NOMO-1 (cell line): ENCODE data around the gene SLC6A7.

Experiments used
- DNase-seq, 2 experiments: peaks; one replicate each; lab custom pipeline; 2025; ENCODE audit not compliant: unreplicated experiment in 2 of 2; lab: John Stamatoyannopoulos, UW

SLC6A7 gene

GRCh38 chr5:150155258-150156026 lies 34.4 kb upstream of the SLC6A7 start, which contains the start of gene PDGFRB:
PDGFRB (minus strand) TSS chr5:150155845; CDS start chr5:150137047, 18,798 bp downstream.
- DNase-seq: no peak

DNA sequence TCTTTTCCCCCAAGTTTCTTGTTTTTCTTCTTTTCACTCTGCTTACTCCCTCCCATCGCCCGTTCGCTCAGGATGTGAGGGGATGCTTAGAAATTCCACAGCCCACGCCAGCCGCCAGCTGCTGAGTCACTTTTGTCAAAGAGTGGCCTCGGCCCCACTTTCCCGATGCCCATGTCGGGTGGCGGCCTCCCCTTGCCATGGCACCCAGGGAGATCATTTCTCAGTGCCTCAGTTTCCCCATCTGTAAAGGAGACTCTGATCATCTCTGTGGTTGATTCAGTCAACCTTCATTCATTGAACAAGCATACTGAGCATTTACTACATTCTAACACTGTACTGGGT lies 33.9 kb upstream of the SLC6A7 start:
- no peak for DNase-seq

- no peak for DNase-seq
These were observed 33.3 kb upstream of the SLC6A7 start for GRCh38 chr5:150156540-150156939.

DNA sequence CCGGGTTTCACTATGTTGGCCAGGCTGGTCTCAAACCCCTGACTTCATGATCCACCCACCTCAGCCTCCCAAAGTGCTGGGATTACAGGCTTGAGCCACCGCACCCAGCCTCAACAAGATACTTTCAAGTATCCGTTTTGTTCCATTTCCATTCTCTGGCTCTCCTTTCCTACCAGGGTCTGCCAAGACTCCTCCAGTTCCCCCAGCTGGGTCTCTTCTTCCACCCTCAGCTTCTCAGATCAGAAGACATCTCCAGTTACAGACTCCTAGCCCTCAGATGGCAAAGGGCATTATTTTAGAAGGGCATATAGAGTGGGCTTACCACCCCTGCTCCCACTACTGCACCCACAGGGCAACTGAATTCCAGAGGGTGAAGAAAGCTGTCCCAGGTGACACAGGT lies 32.7 kb upstream of the SLC6A7 start:
- DNase-seq: no peak

DNA sequence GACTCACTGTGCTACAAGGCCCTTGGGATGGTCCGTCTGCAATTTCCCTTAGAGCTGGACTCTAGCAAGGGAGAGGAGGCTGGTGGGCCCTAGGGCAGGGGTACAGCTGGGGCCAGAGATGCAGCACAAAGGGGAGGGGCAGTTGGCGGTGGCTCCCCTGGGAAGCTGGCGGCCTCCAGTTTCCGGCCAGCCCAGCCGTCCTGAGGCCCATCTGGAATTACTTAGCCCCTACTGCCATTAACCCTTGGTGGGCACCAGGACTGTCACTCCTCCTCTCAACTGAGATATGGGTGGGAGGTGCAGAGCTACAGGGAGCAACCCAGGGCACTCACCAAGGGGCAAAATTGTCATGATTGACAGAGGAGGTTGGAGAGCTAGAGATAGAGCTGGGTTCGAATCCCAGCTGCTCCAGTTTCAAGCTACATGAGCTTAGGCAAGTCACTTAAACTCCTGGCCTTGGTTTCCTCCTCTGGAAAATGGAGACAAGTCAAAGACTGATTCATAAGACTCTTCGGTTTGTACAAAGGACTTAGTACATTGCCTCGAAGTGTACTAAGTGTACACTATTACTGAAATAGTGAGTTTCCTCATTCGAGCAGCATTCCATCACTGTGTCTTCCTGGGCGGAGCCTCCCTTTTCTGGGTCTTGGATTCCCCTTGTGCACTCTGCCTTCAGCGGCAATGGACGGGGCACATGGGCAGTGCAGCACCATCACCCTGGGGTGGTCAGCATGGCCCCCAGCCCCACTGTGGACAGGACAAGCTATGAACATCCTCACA lies 31.5 kb upstream of the SLC6A7 start:
- no peak for DNase-seq

DNA sequence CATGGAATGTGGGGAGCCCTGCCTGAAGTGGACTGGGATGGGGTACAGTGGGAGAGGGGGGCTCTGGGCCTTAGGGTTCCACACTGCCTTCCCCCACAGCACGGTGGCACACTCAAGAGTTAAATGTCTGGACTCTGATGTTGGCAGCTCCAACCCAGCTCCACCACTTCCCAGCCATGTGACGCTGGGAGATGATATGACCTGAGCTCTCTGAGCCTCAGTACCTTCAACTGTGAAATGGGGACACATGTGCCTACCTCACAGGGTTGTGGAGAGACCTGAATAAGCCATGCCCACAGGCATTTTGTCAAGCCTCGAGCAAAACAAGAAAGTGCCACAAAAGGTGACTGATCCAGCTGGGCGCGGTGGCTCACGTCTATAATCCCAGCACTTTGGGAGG lies 30.8 kb upstream of the SLC6A7 start:
- no peak for DNase-seq

GRCh38 chr5:150159741-150160179 lies 30.1 kb upstream of the SLC6A7 start:
- no peak for DNase-seq

DNA sequence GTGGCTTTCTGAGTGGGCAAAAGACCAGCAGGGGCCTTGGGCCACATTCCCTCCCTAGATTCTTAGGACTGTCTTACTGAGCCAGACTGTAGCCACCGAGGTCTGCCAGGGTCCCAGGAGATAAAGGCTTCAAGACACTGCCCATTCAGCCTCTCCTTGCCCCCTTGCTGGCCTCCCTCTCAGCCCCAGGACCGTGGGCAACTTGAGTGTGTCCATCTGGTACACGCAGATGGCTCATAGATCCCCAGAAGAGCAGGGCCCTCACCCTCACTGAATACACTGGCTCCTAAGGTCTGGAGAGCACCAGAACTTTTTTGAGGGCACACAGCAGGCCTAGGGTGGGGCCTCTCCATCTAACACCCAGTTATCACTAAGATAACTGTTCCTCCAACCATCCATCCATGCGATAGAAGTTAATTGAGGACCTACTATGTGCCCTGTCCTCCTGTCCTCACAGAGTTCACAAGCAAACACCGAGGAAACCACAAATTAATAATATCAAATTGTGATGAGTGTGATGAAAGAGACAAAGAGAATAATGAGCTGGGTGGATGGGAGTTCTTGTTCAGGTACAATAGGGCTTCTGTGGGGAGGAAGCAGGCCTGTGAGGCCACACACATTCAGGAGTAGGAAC lies 29.3 kb upstream of the SLC6A7 start:
- no peak for DNase-seq

DNA sequence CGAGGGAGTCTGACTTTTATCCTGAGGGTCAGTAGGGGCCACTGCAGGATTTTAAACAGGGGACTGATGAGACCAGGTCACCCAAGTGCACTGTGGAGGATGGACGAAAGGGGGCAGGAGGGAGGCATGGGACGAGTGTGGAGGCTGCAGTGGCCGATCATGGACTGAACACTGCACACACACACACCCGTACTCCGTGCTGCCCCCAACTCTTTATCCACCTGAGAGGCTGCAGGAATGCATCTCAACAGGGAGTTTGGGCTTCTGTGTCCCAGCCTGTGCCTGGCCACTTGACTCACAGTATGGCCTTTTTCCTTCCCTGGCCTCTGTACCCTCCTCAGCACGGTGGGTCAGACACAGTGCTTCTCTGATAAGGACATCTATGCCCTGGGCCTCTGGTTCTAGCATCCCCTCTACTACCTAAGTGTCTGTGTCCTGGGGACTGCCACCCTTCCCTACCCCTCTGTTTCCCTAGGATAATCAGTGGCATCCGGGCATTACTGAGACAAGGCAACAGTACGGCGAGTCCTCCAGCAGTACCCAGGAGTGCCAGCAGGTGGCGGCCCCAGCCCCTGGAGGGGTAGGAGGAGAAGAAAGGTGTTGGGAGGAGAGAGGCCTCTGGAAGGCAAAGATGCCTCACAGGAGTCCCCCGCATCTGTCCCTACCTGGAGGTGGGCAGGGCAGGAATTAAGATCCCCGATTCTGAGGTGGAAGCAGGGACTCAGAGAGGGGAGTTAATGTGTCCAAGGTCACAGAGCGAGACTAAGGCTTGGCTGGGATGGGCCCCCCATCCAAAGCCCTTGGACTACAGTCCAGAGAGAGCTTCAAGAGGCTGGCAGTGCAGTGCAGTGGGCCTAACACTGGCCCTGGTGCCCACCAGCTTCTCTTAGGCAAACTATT lies 28.4 kb upstream of the SLC6A7 start:
- peak; percentile 51 to 58 for DNase-seq

DNA sequence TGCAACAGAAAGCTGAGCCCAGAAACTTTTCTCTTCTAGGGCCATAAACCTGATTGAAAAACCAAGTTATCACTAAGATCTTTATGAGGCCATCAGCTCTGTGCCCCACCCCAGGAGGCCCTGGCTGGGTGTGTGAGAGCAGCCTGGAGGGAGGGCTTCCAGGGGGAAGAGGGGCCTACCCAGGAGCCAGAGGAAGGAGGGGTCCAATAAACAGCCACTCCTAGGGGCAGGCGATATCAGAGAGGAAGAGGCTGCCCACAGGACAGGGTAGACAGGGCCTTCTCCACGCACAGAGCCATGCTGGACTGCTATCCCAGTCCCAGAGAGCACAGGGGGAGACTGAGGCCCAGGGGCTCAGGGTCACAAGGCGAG lies 27.7 kb upstream of the SLC6A7 start:
- no peak for DNase-seq

GRCh38 chr5:150163035-150163434 lies 26.8 kb upstream of the SLC6A7 start:
- no peak for DNase-seq

DNA sequence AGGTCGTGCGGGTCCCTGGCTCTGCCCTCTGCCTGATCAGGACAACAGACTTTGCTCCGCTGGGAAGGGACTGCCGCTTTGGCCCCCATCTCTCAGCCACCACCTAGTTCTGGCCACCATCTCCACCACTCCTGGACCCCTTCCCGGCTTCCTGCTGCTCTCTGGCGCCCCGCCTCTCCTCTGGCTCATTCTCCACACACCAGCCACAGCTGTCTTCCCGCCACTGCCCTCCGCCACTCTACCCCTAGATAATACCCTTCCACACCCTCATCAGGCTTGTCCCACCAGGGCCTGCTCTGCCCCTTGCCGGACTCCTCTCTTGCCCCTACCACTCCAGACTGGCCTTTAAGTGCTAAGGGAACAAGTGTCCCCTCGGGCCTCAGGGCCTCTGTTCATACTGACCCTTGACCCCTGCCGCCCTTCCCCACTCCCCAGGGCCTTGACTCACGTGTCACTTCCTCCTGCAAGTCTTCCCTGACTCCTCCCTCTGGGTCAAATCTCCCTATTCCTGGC lies 26.3 kb upstream of the SLC6A7 start:
- no peak for DNase-seq

- DNase-seq: no peak
These were observed 25.5 kb upstream of the SLC6A7 start for GRCh38 chr5:150164211-150164980.

DNA sequence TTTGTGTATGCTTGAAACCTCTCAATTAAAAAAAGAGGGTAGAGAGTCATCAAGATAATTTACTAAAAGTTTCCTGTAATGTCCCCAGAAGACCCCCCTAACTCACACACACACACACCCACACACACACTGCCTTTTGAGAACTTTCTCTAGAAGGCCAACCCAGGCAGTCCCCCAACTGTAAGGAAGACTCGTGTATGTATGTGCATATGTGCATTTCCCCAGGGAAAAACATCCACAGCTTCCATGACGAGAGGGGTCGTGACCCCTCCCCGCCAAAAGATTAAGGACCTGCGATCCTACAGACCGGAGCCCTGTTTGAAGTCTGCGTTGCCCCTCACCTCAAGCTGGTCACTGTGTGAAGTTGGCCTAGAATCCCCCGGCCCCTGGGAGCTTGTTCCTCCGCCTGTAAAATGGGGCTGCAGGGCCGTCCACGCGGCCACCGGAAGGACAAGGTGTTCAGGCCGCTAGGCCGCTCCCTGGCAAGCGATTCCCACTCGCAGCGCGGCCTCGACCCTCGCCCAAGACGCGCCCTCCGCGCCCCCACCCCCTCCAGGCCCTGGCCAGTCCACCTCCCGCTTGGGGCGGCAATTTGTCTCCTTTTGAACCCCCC lies 23.7 kb upstream of the SLC6A7 start:
- DNase-seq: no peak

DNA sequence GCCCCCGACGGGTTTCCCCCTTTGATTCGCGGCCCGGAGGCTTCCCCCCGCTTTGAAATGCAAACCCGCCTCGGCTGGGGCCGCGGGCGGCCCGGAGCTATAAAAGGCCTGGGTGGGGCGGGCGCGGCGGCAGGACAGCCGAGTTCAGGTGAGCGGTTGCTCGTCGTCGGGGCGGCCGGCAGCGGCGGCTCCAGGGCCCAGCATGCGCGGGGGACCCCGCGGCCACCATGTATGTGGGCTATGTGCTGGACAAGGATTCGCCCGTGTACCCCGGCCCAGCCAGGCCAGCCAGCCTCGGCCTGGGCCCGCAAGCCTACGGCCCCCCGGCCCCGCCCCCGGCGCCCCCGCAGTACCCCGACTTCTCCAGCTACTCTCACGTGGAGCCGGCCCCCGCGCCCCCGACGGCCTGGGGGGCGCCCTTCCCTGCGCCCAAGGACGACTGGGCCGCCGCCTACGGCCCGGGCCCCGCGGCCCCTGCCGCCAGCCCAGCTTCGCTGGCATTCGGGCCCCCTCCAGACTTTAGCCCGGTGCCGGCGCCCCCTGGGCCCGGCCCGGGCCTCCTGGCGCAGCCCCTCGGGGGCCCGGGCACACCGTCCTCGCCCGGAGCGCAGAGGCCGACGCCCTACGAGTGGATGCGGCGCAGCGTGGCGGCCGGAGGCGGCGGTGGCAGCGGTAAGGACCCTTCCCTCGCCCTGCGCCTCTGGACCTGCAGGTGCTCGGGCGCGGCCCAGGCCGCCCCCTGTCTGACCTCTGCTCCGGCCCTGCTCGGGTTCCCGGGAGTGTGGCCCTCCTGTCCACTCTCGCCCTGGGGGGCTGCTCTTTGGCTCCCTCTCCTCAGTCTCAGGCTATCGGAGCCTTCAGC lies 23.0 kb upstream of the SLC6A7 start, which contains the start of gene CDX1:
TSS of gene CDX1 (plus strand) at position 129 of the 862 bp plus-strand sequence. CDS start at position 228, 99 bp downstream.
- no peak for DNase-seq

GRCh38 chr5:150167512-150167850 lies 22.4 kb upstream of the SLC6A7 start:
- no peak for DNase-seq

DNA sequence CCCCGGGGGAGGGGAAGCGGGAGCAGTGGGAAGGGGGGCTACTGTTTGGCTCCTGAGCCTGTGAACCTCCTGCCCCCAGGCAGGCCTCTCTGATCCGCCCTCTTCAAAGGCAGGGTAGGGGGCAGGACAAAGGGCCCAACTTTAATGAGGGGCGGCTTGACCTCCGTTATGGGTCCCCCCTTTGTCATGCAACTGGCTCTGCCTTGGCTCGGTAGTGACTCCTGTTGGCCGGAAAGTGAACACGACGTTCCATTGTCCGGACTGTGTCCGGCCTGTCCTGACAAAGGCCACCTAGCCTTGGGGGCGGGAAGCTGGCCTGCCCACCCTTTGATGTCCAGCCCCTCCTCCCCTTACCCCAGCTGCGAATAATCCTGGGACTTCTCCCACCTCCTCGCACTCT lies 22.0 kb upstream of the SLC6A7 start:
- no peak for DNase-seq

GRCh38 chr5:150168864-150169263 lies 21.0 kb upstream of the SLC6A7 start:
- DNase-seq: no peak
